ELF-1 (cell line): ENCODE measurements around the gene SH2D2A.

Experiments
- DNase-seq: peaks from one replicate; pipeline ENCODE4 v3.0.0-alpha.2; 2016; ENCODE audit warnings: low read depth, low spot score

The SH2D2A gene

DNA sequence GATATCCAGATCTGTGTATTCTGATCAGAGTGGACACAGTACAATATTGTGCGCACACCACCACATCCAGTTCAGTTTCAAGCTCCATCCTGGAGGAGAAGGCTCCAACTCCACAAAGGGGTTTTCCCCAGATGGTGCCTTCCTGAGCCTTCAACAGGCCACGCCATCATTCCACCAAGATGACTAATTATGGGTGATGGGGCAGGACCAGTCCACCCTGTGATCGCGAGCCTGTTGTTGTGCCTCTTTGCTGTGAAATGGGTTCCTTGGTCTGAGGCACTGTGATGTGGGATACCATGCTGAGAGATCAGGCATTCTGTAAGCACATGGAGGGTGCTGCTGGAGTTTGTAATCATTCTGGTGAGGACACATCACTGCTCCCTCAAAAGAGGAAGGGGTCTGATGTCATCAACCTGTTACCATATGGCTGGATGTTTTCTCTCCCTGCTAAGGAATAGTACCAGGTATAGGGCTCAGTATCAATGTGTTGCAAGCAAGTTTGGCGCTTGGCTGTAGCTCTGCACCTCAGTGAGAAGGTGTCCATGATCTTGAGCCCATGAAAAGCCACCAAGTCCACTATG is 6.7 kb upstream of the SH2D2A start:
- DNase-seq: no peak

DNA sequence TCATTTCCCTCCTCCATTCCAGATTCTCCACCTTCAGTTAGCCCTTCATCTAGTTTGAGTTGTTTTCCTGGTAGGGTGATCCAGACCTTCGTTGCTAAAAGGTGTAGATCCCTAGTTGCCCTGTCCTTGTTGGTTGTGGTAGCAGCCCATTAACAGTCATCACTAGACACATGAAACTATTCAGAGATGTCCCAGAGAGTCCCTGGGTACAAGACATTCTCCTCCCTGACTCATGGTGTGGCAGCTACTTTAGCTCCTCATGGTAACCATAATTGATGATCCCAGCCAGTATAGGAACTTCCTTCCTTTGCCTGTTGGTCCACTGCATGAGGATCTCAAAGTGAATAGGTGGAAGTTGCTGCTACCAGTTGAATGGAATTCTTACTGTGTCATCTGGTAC is 6.0 kb upstream of the SH2D2A start:
- DNase-seq: no peak

DNA sequence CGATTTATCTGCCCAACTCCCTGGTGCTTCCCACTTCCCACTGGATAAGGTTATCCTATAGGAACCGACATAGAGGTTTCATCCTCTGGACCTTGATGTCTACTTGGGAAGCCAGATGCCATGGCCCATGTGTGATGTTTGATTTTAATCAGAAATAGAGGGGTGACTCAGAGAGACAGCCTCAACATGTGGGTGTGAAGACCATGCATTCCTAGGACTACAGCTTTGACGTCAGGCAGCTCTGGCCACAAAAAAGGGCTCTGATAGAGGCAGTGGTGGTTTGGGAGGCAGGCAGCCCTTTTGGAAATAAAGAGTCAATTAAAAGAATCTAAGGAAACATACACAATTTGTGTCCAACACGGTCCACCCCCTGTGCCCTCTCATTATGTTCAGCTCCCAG is 5.2 kb upstream of the SH2D2A start:
- DNase-seq: no peak

DNA sequence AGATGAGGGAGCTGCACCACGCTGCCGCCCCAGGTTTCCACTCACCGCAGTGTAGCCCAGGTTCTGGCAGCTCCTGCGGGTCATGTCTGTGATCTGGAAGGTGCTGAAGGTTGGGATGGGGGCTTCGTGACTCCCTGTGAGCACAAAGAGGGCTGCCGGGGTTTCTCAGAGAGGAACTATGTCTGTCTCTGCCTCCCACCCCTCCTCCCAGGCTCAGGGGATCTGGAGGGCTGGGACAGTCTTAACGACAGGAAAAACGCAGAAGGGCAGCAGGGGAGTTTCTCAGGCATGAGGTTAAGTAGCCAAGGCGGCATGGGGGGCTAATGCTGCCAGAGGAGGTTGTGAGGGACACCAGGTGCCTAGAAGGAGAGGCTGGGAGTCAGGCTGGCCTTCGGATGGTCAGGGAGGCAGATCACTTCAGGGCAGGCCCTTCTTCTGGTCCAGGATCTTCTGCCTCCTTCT is 656 bp downstream of the SH2D2A start:
- DNase-seq: no peak

DNA sequence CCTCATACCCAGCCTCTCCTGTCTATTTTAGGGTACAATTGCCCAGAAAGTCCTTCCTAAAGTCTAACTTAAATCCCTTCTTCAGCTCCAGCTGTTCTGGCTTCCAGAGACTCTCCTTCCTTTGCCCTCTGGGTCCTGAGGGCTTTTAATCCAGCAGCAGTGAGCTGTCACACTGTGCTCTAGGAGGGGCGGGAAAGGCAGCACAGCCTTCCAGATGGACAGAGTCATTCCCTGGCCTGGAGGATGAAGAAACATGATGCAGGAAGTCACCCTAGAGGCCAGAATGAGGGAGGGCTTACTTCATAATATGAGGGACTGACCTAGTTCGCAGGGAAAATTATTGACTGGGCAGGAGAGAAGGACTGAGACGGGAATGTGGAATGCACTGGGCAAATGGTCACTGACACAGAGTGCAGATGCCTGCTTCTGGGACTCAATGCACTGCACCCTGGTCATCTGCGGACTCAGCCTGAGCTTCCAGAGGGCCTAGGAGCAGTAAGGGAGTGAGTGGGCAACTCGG is 1.3 kb downstream of the SH2D2A start:
- DNase-seq: peak; percentile 65

DNA sequence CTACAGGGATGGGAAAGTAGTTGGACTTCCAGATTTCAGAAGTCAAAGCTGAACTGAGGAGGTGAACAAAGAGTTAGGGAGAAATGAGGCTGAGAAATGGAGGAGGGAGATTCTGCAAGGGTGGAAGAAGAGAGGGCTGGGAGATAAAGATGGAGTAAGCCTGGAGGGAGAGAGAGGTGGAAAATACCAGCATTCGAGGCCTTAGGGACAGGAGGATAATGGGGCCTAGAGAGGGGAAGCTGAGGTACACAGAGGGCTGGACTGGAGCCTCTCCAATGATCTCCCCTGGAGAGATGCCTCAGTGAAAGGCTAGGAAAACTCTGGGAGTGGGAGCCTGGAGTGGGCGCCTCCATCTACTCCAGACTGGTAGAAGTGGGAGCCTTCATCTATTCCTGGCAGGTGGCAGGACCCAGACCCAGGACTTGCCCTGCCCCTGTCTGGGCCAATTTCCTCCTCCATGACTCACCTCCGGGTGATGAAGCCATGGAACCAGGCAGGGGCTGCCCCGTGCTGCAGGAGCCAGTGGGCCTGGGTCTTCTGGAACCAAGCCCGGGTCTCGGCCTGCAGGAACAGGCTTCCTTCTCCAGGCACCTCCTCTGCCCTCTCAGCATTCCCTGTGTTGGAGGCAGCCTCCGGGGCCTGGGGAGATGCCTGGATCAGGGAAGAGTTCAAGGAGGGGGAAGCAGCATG is 1.9 kb downstream of the SH2D2A start:
- DNase-seq: no peak

DNA sequence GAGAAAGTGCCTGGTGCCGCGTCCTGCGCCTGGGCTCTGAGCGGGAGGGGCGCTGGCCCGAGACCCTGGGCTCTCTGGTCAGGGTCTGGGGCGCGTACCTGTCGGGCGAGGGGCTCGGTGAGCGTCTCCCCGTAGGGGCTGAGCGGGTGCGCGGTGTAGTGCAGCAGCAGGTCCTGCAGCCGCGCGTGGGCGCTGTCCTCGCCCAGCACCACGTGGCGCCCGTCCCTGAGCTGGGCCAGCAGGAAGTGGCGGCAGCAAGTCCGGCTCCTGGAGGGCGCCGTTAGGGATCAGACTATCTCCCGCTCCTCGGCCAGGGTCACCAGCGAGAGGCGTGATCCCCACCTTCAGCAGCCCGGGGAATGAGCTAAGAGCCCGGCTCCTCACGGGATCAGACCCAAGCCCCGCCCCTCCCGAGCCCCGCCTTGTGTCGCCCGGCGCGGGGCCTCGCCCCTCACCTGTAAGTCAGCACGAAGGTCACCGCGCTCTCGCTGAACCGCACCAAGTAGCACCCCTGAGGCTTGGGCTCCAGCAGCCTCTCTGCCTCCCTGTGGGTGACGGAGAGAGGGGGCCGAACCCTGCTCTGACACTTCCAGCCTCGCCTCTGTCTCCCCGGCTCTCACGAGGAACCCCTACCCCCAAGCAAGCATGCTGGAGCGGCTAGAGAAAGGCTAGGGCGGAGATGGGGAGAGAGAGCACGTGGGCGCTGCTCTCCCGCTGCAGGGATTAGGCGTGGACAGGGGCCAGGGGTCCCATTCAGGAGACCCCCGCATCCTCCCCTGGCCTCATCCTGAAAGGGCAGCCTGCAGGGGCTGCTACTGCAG is 2.7 kb downstream of the SH2D2A start:
- peak; percentile 71 for DNase-seq

DNA sequence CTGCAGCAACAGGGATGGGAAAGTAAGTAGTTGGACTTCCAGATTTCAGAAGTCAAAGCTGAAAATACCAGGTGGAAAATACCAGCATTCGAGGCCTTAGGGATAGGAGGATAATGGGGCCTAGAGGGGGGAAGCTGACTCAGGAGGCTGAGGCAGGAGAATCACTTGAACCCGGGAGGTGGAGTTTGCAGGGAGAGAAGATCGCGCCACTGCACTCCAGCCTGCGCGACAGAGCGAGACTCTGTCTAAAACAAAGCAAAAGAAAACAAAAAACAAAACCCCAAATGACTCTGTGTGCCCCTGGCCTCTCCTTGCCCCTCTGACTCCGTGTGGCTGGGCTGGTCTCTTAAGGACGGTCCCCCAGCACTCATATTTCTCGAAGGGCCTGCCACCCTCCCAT is 3.4 kb downstream of the SH2D2A start:
- no peak for DNase-seq

DNA sequence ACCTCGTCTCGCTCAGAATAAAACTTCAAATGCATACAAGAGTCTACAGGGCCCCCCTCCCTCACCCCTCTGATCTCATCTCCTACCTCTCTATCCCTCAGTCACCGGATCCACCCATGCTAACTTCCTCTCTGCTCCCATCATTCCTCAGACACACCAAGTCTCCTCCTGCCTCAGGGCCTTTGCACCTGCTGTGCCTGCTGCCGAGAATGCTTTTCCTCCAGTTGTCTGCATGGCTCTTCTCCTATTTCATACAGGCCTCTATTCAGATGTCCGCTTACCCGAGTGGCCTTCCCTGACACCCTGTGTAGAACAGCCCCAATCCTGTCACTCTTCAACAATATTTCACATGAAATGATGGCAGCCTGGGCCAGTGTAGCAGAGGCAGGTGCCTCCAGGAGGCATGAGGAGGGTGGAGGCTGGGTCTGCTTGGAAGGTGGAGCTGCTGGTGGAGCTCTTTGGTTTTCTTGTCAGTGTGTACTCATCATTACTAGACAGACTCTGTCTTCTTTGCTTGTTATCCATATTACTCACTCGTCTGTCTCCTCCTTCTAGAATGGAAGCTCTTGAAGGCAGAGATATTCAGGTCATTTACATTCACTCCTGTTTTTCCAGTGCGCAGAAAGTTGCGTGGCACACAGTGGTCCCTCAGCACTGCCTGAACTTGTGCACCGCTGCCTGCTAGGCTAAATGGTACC is 4.2 kb downstream of the SH2D2A start:
- DNase-seq: no peak

DNA sequence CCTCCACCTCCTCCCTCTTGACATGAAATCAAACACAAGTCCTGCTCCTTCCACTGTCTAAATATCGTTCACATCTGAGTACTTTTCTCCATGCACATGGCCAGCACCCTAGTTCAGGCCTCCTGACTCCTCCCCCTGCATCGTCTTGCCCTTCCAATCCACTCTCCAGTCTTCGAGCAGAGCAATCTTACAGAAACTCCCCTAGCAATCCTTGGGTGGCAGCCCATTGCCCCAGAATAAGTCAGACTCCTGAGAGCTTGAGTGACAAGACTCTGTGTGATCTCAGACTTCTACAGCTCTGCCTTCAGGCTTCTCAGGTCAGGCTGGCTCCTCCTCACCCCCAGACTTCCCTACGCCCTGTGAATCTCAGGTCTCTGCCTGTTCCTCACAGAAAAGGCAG is 5.5 kb downstream of the SH2D2A start:
- no peak for DNase-seq

DNA sequence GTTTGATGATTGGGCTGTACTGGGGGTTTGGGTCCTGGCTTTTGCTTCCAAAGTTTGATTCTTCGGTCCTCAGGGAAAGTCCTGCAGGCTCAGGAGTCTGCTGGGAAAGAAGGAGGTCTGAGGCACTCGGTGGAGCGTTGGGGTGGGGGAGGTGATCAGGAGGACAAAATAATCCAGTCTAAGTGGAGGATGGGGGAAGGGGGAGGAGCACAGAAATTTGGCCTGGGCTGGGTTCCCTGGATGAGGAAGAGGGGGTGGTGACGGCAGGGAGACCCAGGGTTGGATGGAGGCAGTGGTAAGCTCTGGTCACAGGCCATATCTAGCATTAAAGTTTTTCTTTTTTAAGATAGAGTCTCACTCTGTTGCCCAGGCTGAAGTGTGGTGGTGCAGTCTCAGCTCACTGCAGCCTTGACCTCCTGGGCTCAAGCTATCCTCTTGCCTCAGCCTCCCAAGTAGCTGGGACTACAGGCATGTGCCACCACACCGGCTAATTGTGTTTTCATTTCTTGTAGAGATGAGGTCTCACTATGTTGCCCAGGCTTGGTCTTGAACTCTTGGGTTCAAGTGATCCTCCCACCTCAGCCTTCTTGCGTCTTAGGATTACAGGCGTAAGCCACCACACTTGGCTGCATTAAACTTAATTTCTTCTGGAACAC is 6.8 kb downstream of the SH2D2A start:
- DNase-seq: no peak

DNA sequence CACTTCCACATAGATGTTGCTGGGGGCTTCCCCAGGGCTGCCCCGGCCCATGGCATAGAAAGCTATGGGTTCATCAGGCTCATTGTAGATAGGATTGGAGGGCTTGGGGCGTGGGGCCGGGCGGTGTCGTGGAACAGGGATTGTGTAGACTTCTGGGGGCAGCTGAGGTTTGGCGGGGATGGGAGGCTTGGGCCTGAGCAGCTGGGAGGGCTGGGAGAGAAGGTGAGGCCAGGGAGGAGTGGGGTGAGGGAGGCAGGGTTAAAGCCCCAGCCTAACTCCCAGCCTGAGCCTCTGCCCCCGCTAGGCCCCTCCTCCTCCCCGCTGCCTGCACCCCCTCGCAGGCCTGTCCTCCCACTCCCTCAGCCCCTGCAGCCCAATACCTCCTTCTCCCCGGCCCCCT is 7.4 kb downstream of the SH2D2A start:
- no peak for DNase-seq

DNA sequence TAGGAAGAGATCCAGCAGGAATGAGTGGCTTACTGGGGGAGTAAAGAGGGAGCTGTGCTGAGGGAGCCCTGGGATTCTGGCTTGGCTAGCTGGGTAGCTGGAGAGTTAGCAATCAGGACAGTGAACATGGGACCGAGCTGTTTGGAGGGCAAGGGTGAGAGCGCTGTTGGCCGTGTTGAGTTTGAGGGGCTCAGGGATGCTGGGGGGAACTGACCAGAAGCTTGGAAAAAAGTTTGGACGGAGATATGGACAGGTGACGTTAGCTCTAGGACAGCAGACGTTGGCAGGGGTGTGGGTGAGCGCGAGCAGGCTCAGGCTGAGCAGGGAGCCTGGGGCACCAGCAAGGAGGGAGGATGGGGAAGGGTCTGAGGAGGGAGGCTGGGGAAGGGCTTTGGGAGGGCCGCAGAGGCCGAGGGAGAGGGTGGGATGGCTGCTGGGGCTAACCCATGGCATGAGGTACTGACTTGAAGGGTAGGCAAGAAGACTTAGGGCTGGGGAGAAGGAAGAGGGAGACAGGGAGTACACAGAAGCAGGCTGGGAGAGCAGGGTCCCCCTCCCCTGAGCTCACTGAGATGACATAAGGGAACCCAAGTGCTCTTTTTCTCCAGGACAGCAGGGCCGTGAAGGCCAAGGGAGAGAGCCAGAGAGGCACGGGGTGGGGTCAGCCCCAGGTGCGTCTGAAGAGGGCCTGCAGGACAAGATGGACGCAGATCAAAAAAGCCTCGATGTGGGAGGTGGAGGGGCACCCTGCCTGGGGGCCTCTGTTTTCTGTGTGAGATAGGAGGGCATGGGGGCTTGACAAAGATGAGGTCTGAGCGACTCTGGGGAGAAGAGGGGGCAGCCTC is 8.2 kb downstream of the SH2D2A start:
- no peak for DNase-seq

DNA sequence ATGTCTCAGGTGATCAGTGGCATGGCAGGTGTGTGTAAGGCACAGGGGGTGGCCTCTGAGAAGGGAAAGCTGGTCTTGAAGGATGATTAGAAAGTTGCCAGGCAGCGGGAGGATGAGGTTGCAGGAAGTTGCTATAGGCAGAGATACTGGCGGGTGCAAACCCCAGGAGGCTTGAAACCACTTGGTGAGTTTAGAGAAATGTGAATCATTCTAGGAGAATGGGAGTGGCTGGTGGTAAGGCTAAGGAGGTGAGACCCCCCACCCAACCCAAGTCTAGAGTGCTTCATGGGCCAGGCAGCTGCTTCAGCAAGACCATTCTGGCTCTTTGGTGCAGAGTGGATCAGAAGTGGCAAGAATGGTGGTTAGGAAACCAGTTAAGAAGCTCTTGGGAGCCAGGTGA is 9.0 kb downstream of the SH2D2A start:
- no peak for DNase-seq

DNA sequence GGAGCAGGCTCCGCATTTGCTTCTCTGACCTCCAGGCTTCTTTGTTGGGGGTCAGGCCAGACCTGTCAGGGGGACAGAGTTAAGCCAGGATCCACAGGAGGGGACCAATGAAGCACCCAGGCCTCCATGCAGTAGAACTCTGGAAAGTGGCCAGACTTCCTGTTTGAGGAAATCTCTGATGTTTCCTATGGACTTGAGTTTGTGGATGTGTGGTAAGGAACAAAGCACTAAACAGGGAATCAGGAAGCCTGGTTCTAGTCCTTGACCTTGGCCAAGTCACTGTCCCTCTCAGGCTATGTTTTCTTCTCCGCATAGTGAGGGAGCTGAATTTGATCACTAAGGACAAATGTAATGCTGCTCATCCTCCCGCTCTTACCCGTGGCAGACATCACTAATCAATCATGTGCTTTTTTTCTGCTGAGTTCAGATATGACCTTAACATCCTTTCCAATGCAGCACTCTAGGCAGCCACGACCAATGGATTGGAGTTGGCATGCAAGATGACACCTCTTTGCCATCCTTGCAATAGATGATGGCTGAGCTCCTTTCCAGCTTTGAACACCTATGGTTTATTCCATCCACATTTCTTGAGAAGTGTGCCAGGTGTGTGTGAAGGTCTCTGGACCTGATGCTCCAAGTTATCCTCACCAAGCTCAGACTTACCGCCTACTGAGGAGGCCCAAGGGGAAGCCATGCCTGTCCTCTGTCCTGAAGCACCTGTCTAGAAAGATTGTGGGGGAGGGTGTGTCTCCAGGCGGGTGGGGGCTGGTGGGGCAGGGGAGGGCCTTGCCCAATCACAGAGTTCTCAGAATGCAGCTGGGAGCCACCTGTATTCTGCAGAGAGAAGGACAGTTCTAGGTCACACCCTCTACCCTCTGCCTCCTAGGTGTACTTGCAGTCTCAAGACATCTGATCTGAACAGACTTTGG is 9.9 kb downstream of the SH2D2A start:
- no peak for DNase-seq

DNA sequence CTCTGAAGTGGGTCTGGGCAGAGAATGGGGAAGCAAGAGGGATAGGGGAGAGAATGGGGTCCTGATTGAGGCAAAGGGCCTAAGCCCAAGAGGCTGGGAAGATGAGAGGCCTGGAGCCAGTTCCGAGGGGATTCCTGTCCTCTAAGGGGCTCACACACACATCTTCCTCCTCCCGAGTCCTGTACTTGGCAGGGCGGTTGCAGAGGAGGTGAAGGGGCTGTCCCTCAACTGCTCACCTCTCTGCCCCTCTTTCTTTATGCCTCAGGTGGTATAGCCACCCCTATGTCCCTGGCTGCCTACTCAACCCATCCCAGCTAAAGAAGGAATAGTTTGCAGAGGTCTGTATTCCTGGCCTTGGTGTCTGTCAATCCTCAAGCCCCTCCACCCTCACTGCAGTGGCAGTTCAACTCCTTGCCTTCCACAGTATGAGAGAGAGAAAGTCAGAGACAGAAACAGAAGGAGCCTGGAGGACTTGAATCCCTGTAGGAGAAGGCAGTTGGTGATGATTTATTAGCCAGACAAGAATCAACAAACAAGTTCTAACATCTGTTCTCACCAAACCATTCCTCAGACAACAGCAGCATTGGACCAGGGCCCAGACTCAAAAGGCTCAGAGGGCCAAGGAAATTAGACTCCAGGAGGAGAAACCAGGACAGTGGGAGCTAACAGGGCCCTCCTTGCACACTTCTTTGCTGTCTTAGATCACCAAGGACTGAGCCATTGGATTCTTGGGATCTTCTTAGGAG is 10.7 kb downstream of the SH2D2A start:
- DNase-seq: no peak

DNA sequence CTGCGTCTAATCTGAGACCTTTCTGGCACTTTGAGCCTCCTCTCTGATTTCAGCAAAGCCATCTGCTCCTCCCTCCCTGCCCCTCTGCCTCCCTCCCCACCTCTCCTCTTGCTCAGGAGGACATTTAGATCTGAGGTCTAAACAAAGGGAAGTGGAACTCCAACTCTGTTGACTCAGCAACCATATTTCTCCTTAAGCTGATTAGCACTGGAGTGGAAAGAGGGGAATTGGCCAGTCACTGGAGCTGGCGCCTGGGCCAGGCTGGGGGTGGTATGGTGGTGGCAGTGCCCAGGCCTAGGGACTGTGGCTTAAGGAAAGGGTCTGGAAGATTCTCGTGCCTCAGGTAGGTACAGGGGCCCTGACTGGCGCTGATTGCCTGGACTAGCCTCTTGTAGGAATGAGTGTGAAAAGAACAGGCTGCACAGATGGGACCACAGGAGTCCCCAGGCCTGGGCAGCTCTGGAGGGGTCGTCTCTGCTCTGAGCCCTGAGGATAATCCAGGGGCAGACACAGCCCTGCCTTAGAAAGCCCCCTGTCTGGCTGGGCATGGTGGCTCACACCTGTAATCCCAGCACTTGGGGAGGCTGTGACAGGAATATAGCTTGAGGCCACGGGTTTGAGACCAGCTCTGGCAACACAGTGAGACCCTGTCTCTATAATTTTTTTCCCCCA is 11.9 kb downstream of the SH2D2A start:
- DNase-seq: no peak

DNA sequence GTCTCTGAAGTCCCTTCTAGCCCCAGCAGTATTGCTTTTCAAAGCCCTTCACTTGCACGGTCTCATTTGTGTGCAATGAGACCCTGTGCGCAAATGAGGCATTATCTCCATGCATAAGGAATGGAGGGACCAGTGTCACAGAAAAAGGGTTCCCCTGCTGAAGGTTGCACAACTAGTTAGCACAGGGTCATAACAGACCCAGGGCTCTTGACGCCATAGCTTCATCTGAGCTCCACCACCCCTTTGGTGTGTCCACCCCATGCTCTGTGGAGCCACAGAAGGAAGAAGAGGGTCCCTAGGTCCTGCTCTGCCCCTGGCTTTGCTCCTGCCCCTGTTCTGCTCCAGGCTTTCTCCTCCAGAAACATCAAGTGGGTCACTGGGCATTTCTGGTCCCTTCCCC is 12.6 kb downstream of the SH2D2A start:
- DNase-seq: no peak
